HG03159 (cell line): ENCODE measurements around the gene KRT81.
"Not testable (repeated sequence)": the region's sequence is repeated elsewhere in the genome, so short reads cannot be mapped to it uniquely, and the experiment has no call there.

Experiments
- ATAC-seq: cut with Tn5 transposase; IDR thresholded peaks from one replicate; pipeline ENCODE4 v1.9.1; 2021; ENCODE audit warnings: mild to moderate bottlenecking, moderate library complexity; ENCODE audit not compliant: unreplicated experiment

The KRT81 gene

GRCh38 chr12:52318241-52318990, 27.1 kb upstream of the KRT81 start:
- no peak for ATAC-seq

- no peak for ATAC-seq
Measured at GRCh38 chr12:52317468-52318052, 26.2 kb upstream of the KRT81 start.

GRCh38 chr12:52316701-52317100, 25.4 kb upstream of the KRT81 start:
- ATAC-seq = no peak

- no peak for ATAC-seq
Measured at GRCh38 chr12:52316290-52316689, 25.0 kb upstream of the KRT81 start.

GRCh38 chr12:52315721-52316120, 24.4 kb upstream of the KRT81 start:
- not testable (repeated sequence) for ATAC-seq

GRCh38 chr12:52314511-52314910, 23.2 kb upstream of the KRT81 start:
- ATAC-seq = no peak

GRCh38 chr12:52313926-52314325, 22.6 kb upstream of the KRT81 start:
- no peak for ATAC-seq

GRCh38 chr12:52313461-52313860, 22.1 kb upstream of the KRT81 start:
- no peak for ATAC-seq

- no peak for ATAC-seq
Measured at GRCh38 chr12:52312086-52312485, 20.8 kb upstream of the KRT81 start.

GRCh38 chr12:52311285-52311648, 19.9 kb upstream of the KRT81 start:
- no peak for ATAC-seq

- ATAC-seq = no peak
Measured at GRCh38 chr12:52310622-52311284, 19.4 kb upstream of the KRT81 start.

- no peak for ATAC-seq
Measured at GRCh38 chr12:52308806-52309425, 17.6 kb upstream of the KRT81 start.

- peak; percentile 55 for ATAC-seq
Measured at GRCh38 chr12:52307836-52308805, 16.8 kb upstream of the KRT81 start.

GRCh38 chr12:52306731-52307130, 15.4 kb upstream of the KRT81 start:
- no peak for ATAC-seq

- ATAC-seq = no peak
Measured at GRCh38 chr12:52305921-52306705, 14.8 kb upstream of the KRT81 start.

- ATAC-seq = peak; percentile 79
Measured at GRCh38 chr12:52304941-52305411, 13.6 kb upstream of the KRT81 start.

GRCh38 chr12:52302242-52302914, 11.0 kb upstream of the KRT81 start:
- not testable (repeated sequence) for ATAC-seq

GRCh38 chr12:52301721-52302120, 10.4 kb upstream of the KRT81 start:
- ATAC-seq = not testable (repeated sequence)
